Measurements from ENCODE around the gene ACP6.
"Not testable (repeated sequence)": the region's sequence is repeated elsewhere in the genome, so short reads cannot be mapped to it uniquely, and the experiment has no call there.

The ACP6 gene

GRCh38 chr1:147670319-147671001 is at the start of gene ACP6:
ACP6 (minus strand) TSS chr1:147670524; CDS start chr1:147670048, 476 bp downstream.
- DNase-seq: peak; percentile 91

- no peak for DNase-seq
Observed at GRCh38 chr1:147719711-147720225, 49.4 kb upstream of the ACP6 start.

- no peak for DNase-seq
Observed at GRCh38 chr1:147719029-147719698, 48.8 kb upstream of the ACP6 start.

- no peak for DNase-seq
Observed at GRCh38 chr1:147717706-147718097, 47.4 kb upstream of the ACP6 start.

GRCh38 chr1:147717051-147717705 is 46.9 kb upstream of the ACP6 start:
- no peak for DNase-seq

GRCh38 chr1:147712605-147713004 is 42.3 kb upstream of the ACP6 start:
- DNase-seq: no peak

GRCh38 chr1:147700042-147701006 is 30.0 kb upstream of the ACP6 start:
- peak; percentile 52 for DNase-seq

GRCh38 chr1:147699686-147700041 is 29.3 kb upstream of the ACP6 start:
- DNase-seq: no peak

- DNase-seq: no peak
Observed at GRCh38 chr1:147683163-147683763, 12.9 kb upstream of the ACP6 start.

GRCh38 chr1:147680608-147681235 is 10.4 kb upstream of the ACP6 start:
- not testable (repeated sequence) for DNase-seq

GRCh38 chr1:147677681-147678080 is 7.4 kb upstream of the ACP6 start:
- not testable (repeated sequence) for DNase-seq

GRCh38 chr1:147676311-147677085 is 6.2 kb upstream of the ACP6 start:
- DNase-seq: no peak

- no peak for DNase-seq
Observed at GRCh38 chr1:147673816-147674215, 3.5 kb upstream of the ACP6 start.

GRCh38 chr1:147673406-147673805 is 3.1 kb upstream of the ACP6 start:
- DNase-seq: no peak

GRCh38 chr1:147669469-147670318 is 630 bp downstream of the ACP6 start:
- peak; percentile 41 for DNase-seq

- no peak for DNase-seq
Observed at GRCh38 chr1:147665521-147665920, 4.8 kb downstream of the ACP6 start.

- no peak for DNase-seq
Observed at GRCh38 chr1:147664206-147664605, 6.1 kb downstream of the ACP6 start.

- DNase-seq: no peak
Observed at GRCh38 chr1:147654511-147654910, 15.8 kb downstream of the ACP6 start.

- DNase-seq: no peak
Observed at GRCh38 chr1:147652306-147652705, 18.0 kb downstream of the ACP6 start.

- DNase-seq: no peak
Observed at GRCh38 chr1:147651466-147651865, 18.9 kb downstream of the ACP6 start.

All from stimulated activated CD4-positive, alpha-beta T cell treated with anti-CD3 and anti-CD28 coated beads, Interleukin-1b, Interleukin-23, amount 100 ng/mL, for 48 hours (primary cell).